Gastroesophageal sphincter (tissue), 3 donors: ENCODE data around the gene MYO15A.

Experiments used
- CTCF ChIP-seq, 4 experiments: fragments of 200-600 bp in 2 of 4; fragments of 450-650 bp in 2 of 4; sonication (generic) in 1 of 4; IDR thresholded peaks; one replicate each; pipeline ENCODE4 v1.5.1; 2017 to 2019; ENCODE audit warnings: antibody characterized with exemption in 4 of 4, mild to moderate bottlenecking in 2 of 4, moderate library complexity in 2 of 4
- EP300 ChIP-seq: sonication (generic); formaldehyde crosslinking; IDR thresholded peaks from one replicate; pipeline ENCODE4 v1.6.1; 2017; ENCODE audit warnings: antibody characterized with exemption, mild to moderate bottlenecking

DNA sequence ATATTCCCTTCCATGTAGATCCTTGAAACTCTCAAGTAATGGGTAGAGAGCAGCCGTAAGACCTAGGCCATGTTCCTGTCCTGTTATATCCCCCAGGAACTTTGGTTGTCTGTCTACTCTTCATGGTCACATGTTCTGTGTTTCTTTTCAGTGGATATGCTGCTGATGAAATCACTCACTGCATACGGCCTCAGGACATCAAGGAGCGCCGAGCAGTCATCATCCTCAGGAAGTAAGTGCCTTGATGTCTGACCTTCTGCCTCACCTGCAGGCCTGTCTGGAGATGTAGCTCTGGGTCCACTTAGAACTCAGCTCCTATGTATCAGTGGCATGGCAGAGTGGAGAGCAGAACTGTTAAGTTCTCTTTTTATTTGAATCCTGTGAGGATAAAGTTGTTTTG is 86.2 kb downstream of the MYO15A start:
- no peak for TF ChIP-seq CTCF (IDR thresholded peaks at IDR 0.05)
- no peak for TF ChIP-seq EP300
